NCI-H128 (cell line): ENCODE results near the gene ADGRL3.
"Not testable (repeated sequence)": the region's sequence is repeated elsewhere in the genome, so short reads cannot be mapped to it uniquely, and the experiment has no call there.

ENCODE experiments used
- DNase-seq: peaks from one replicate; lab custom pipeline; 2025; ENCODE audit not compliant: unreplicated experiment; lab: John Stamatoyannopoulos, UW

ADGRL3 gene

DNA sequence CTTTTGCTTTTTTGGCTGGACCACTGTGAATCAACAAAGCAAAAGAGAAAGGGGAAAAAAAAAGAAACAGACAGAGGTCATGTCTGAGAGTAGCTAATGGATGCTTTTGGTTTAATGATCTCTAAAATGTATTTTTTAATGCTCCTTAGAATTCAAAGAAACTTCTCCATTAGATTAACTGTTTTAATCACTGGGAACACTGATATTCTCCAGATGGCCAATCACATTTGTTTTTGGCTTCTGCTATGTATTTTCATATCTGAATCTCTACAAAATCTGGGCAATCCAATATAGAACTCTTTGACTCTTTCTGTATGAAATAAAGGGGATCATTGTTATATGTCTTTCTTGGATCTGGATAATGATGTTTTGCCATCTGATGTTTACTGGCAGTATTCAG is 278.2 kb downstream of the ADGRL3 start:
- DNase-seq = no peak

DNA sequence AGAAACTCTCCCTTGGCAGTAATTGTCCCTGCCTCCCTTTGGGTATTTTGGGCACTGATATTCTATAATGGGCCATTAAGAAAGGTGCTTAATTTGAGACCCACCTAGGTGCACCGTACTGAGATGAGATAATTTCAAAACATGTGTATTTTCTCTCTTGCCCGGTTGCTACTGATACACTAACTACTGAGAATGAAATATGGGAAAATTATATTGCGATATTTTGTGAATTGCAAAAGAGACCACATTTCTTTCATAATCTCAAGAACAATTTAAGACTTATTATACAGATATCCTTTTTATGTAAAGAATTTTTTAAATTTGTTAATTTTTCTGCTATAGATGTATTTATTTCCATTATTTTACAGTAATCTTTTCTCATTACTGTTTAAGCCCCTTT is 284.9 kb downstream of the ADGRL3 start:
- DNase-seq = no peak

DNA sequence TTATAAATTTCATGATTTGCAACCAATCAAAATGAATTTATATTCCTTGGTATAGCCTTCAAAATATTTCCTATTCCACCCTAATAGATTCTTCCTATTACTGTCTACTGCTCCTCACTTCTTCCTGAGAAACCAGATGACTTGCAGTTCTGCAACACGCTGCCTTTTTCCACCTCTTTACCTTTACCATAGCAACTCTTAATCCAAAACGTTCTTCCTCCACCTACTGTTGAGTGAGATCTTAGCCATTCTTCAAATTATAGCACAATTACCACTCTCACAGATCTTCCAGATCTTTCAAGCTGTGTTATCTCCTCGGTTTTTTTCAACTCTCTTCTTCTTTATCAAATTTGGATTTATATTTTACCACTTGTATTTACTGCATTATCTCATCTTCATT is 289.8 kb downstream of the ADGRL3 start:
- DNase-seq = no peak

DNA sequence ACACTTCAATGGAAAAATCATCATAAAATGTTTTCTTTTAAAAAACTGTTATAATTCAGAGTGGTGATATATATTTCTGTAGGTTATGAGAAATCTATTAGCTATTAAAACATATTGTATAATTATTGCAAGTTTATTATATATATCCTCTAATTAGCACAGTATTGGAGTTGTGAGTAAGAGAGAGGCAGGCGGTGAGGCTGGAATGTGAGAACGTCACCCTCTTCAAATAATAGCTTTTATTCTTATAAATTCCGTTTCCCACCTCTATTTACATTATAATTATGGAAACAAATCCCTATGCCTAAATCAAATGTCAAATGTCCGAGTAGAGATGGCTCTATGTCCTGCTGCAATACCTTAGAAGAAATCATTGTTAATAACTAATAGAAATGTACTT is 292.9 kb downstream of the ADGRL3 start:
- no peak for DNase-seq

DNA sequence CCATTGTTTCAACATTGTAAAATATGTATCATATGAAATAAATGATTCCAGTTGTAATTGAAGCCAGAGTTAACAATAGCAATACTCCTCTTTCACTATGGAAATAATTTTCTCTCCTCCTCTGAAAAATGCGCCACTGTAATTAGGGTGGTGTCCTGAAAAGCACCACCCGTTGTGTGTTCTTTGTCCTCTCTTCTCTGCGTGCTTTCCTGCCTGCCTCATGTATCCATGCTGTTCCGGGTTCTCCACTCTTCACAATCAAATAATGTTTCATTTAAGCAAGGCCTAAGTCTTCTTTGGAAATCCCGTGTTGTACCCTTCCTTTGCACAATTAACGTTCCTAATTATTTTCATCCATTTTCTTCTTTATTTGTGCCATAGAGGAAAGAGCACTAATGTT is 293.3 kb downstream of the ADGRL3 start:
- DNase-seq = no peak

DNA sequence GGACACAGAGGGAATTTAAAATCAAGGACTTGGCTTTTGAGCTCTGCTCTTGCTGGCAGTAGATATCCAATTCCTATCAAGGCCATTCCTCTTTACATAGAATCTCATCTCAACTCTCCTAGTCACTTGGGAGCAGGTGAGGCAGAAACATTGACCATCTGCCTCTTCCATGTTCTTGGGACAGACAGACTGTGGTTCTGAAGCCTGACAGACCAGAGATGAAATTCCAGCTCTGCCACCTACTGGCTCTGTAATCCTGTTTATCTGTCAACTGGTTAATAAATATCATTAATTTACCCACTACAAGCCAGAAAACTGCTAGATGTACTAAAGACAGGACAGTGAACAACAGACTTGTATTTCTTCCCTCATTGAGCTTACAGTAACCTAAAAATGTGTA is 300.8 kb downstream of the ADGRL3 start:
- DNase-seq = no peak

DNA sequence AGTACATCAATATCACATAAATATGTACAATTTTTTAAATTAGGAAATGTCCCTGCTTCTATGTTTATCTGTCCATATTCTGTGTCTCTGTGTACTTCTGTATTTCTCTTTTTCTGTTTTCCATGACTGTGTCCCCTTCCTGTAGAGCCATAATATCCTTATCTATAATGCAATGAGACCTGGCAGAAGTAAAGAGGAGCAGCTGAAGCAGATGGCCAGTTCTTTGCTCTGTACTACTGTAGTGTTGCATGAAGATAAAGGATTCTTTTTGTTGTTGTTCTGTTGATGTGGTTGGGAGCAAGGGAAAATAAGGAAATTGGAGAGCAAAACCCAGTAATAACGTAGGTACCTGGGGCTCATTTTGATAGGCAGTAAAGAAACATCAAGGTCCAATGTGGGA is 301.7 kb downstream of the ADGRL3 start:
- DNase-seq = no peak

DNA sequence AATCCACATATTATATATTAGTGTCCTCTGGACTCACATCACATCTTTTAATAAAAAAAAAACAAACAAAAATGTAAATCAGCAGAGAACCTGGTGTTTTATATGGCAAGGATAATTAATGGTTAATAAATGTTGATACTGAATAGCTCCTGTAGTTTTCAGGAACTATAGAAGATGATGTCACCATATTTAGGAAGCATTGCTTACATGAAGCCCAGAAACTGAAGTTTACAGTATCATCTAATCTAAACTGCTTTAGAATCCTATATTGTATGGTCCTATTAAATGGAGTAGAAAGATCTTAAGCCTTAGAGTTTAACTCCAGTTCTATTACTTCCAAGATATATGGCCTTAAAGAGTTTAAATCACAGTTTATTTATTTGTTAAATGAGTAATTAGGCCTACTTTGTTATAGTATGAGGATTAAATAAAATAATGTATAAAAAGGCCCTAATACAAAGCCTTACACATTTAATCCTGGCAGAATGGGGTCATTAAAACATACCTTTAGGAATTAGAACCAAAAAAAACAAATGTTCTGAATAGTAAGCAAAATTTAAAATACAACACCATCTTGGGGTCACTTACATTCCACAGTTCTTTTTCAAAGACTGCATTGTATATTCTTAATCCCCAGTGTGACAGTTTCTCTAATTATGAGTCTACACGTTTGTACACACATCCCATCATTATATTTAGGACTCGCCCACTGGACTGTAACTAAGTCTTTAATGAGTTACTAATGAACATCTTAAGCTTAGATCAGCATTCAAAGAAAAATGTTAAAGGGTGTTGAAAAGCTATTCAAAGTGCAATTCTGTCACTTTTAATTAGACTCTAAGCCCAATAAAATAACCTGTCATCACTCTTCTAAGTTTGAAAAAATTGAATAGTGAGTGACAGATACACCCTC is 305.9 kb downstream of the ADGRL3 start:
- no peak for DNase-seq

DNA sequence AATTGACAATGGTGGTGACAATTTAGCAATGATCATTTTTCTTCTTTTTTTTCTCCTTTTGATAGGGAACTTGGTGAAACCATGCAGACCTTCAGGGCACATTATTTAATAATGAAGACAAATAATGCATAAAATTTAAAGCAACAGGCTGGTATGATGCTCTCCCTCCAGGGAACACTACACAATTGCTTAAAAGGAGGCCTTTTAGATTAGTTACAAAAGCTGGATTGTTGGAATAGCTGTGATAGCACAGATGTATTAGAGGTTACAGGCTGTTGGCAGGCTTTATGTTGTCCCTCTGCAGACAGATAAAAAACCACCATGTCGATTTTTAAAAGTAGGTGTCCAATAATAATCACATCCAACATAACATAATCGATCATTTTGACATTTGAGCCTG is 307.0 kb downstream of the ADGRL3 start:
- no peak for DNase-seq

DNA sequence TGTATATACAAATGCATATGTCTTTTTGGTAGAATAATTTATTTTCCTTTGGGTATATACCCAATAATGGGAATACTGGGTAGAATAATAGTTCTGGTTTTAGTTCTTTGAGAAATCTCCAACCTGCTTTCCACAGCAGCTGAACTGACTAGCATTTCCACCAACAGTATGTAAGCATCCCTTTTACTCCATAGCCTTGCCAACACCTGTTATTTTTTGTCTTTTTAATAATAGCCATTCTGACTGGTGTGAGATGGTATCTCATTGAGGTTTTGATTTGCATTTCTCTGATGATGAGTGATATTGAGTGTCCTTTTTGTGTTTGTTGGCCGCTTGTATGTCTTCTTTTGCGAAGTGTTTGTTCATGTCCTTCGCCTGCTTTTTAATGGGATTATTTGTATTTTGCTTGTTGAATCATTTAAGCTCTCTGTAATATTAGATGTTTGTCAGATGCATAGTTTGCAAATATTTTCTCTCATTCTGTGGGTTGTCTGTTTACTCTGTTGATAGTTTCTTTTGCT is 309.7 kb downstream of the ADGRL3 start:
- not testable (repeated sequence) for DNase-seq

DNA sequence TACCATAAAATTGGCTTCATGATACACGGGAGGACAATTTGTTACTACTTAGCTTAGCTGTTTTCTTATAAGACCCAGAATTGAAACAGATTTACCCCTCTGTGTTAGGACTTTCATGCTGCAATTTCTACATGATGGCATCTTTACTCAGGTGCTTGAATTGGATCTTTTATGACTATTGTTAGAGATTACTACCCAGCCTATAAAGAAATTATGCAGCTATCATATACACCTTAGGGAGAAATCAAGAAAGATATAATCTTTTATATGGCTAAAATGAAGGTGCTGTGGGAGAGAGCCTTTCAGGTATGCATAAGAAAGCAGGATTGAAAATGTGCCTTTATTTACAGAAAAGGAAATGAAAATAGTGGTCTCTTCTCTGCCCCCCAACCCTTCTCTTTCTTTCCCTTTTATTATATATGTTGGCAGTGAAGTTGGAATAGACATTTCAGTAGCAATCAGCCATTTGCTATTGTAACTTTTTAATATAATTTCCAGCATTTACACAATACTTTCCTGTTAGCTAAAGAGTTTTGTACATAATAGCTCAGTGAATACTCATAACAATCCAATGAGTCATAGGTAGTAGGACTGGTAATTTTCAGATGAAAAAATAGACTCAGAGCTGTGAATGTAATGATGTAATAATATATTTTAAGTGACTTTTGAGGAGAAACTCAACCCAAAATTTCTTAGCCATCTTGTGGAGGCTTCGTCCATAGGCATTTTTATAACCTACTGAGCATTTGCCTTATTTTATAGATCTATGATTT is 311.8 kb downstream of the ADGRL3 start:
- DNase-seq = no peak

DNA sequence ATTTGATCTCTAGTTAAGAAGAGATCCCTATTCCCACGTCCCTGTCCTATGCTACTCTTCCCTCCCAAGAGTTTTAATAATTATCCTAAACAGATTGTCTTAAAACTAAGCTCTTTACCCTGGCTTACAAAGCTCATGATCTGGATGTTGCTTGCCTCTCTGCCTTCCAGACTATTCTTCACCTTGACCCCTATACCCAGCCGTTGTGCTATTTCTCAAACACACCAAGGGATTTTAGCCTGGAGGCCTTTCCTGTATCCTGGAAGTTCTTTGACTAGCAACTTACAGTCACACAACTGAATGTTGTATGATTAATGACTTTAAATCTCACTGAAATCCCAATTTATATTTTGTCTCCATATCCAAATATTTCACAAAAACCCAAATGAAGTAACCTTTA is 314.9 kb downstream of the ADGRL3 start:
- DNase-seq = no peak

DNA sequence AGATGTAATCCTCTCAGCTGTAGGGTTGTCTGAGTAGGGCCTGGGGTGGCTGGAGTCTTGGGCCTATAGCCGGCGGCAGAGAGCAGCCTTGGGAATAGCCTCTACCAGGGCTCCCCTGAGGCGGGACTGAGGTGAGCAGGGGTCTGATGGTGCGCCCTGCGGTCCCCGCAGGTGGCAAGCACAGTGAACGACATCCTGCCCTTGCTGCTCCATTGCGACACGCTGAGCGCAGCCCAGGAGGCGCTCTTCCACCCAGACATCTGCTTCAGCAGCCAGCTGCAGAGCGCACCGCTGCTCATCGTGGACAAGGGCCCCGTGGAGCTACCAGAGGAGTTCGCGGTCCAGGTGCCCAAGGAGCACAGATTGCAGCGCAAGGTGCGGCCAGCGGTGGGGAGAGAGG is 317.0 kb downstream of the ADGRL3 start:
- DNase-seq = no peak

DNA sequence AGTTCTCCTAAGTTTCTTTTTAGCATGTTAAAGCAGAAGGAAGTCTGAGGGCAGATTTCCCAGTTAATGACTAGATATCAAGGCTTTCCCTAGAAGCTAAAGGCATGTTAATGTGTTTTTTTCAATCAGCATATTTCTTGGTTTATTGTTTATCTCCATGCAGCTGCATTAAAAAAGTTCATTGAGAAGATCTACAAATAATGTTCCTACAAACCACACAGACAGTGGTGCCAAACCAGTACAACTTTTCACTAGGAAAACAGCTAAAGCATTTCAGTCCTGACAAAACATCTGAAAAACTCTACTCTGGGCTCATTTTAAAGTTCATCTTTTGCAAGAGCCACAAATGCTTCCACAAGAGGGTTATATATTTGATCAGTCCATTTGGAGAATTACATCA is 320.0 kb downstream of the ADGRL3 start:
- DNase-seq = no peak

DNA sequence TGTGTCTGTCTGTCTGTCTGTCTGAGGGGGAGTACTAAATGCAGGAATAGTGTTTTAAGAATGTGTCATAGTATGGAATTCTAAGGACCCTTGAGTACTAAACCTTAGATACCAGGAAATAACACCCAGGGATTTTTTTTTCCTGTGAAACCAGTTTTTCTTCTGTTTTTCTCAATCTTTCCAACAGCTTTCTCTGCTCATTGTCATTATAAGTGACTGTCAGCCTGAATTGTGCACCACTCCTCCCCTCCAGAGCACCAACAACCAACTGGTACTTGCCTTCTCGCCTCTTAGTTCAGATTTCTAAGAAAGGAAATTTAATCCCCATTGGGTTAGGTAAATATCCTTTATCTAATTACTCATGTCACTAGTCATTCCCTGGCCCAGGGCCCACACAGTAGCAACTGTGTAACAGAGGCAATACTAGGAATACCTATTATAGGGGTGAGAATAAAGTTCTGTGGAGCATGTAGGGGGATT is 320.6 kb downstream of the ADGRL3 start:
- no peak for DNase-seq

DNA sequence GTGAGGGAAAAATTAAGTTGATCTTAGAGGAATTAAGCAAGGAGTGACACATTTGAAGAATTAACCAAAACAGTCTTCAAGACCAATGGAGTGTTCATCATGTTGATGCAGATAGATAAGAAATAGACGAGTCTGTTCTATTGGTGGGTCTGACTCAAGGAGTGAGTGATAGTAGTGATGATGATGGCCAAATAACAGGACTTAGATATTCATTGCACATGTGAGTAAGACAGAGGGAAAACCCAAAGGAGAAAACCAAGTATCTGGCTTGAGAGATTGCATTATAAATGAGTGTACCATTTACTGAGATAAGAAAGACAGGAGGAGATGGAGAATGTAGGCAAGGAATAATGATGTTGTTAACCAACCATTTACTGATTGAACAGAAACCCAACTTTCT is 321.3 kb downstream of the ADGRL3 start:
- no peak for DNase-seq

DNA sequence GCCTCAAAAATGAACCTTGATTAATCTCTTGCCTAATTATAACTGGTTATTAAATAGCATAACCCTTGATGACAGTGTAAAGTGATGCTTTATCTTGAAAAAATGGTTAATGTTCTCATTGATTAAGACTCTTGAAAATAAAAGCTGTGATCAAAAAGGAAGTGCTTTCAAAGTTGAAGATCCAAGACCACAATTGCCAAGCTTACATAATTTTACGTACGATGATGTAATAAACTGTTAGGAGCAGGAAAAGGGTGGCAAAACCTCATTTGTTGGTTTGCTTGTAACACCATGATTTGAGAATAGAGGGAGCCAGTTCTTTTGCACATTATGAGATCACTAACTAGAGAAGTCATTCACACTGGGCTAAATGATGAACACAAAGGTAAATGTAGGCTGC is 322.2 kb downstream of the ADGRL3 start:
- DNase-seq = no peak

DNA sequence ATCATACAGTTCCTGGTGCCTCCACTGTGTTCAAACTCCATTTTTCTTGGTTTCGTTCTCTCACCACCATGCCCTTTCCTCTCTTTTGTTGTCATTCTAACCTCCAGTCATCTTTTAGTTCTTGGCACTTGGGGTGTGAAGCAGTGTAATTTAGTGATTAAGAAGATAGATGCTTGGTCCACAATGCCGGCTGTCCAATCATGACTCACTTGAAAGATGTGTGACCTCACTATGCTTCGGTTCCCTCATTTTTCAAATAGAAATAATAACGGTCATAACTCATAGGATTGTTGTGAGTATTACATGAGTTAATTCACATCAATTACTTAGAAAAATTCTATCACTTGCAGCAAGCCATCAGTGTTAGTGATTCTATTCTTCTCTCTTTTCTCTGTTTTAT is 327.8 kb downstream of the ADGRL3 start:
- no peak for DNase-seq

DNA sequence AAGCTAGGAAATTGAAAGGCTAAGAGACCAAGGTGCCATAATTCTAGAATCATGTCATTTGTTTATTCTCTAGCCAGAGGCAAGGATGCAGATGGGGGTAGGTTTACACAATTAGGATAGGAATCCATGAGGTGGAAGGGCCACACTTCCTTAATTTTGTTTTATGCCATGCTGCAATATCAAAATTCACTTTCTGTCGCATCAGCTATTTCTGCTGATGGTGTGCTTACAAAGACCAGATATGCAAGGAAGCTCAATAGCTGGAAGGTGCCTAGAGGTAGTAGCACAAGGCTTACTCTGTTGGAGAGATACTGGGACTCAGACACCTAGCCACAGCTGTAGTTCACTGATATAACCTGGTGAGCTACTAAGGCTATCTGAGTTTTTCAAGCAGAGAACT is 328.5 kb downstream of the ADGRL3 start:
- DNase-seq = no peak

DNA sequence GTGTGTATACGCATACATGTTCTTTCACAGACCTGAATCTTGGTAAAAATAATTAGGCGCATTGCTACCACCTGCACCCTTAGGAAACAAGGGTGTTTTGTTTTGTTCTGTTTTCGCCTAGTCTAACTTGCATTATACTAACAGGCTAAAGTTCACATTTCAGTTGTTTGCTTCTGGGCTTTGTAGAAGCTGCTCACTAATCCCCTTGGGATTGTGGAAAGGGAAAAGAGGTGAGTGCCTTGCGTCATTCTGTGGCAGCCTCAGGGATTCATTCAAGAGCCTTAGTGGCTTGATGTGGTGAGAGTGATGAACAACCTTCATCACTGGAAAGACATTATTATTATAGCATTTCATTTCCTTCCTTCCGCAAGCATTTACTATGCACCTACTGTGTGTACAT is 331.1 kb downstream of the ADGRL3 start:
- DNase-seq = no peak

DNA sequence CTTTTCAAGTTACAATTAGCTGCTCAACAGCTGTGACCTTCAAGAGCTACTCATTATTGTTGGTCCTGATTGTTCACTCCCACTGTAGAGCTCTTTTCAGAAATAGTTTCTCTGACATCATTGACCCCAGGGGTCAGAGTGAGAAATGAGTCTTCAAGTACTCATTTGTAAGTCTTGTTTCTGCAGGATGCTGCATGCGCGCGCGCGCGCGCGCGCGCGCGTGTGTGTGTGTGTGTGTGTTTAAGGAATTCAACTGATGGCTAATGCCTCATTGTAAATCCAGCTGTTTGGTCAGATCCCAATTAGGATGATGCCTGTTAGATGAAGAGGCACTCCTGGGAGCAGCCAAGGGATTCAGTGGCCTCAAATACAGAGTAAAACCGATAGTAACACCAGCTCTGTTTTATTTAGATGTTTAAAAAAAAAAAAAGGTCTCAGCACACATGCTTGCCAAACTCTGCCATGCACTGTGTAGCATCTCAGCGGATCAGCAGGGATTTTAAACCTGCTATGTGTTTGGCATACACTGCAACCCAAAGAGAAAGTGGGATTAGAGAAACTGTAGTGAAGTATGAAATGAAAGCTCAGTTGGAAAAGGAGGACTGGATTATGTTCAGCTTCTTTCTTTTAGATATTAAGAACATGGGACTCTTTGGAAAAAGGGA is 332.3 kb downstream of the ADGRL3 start:
- DNase-seq = peak; percentile 3
